ENCODE measurements around the gene SYNC. TPM values are rescaled to one million over a fixed set of nuclear protein-coding genes. Genes with fewer than 3 reads are reported as not detected.

SYNC gene
- total and polyA plus RNA-seq, 9 of the 15 experiments (the other 6 are each of a cell fraction or from before 2014, with no cell fraction given), result 0.49 to 1.1 (median 0.87) TPM

- TF ChIP-seq, protein P1, sequence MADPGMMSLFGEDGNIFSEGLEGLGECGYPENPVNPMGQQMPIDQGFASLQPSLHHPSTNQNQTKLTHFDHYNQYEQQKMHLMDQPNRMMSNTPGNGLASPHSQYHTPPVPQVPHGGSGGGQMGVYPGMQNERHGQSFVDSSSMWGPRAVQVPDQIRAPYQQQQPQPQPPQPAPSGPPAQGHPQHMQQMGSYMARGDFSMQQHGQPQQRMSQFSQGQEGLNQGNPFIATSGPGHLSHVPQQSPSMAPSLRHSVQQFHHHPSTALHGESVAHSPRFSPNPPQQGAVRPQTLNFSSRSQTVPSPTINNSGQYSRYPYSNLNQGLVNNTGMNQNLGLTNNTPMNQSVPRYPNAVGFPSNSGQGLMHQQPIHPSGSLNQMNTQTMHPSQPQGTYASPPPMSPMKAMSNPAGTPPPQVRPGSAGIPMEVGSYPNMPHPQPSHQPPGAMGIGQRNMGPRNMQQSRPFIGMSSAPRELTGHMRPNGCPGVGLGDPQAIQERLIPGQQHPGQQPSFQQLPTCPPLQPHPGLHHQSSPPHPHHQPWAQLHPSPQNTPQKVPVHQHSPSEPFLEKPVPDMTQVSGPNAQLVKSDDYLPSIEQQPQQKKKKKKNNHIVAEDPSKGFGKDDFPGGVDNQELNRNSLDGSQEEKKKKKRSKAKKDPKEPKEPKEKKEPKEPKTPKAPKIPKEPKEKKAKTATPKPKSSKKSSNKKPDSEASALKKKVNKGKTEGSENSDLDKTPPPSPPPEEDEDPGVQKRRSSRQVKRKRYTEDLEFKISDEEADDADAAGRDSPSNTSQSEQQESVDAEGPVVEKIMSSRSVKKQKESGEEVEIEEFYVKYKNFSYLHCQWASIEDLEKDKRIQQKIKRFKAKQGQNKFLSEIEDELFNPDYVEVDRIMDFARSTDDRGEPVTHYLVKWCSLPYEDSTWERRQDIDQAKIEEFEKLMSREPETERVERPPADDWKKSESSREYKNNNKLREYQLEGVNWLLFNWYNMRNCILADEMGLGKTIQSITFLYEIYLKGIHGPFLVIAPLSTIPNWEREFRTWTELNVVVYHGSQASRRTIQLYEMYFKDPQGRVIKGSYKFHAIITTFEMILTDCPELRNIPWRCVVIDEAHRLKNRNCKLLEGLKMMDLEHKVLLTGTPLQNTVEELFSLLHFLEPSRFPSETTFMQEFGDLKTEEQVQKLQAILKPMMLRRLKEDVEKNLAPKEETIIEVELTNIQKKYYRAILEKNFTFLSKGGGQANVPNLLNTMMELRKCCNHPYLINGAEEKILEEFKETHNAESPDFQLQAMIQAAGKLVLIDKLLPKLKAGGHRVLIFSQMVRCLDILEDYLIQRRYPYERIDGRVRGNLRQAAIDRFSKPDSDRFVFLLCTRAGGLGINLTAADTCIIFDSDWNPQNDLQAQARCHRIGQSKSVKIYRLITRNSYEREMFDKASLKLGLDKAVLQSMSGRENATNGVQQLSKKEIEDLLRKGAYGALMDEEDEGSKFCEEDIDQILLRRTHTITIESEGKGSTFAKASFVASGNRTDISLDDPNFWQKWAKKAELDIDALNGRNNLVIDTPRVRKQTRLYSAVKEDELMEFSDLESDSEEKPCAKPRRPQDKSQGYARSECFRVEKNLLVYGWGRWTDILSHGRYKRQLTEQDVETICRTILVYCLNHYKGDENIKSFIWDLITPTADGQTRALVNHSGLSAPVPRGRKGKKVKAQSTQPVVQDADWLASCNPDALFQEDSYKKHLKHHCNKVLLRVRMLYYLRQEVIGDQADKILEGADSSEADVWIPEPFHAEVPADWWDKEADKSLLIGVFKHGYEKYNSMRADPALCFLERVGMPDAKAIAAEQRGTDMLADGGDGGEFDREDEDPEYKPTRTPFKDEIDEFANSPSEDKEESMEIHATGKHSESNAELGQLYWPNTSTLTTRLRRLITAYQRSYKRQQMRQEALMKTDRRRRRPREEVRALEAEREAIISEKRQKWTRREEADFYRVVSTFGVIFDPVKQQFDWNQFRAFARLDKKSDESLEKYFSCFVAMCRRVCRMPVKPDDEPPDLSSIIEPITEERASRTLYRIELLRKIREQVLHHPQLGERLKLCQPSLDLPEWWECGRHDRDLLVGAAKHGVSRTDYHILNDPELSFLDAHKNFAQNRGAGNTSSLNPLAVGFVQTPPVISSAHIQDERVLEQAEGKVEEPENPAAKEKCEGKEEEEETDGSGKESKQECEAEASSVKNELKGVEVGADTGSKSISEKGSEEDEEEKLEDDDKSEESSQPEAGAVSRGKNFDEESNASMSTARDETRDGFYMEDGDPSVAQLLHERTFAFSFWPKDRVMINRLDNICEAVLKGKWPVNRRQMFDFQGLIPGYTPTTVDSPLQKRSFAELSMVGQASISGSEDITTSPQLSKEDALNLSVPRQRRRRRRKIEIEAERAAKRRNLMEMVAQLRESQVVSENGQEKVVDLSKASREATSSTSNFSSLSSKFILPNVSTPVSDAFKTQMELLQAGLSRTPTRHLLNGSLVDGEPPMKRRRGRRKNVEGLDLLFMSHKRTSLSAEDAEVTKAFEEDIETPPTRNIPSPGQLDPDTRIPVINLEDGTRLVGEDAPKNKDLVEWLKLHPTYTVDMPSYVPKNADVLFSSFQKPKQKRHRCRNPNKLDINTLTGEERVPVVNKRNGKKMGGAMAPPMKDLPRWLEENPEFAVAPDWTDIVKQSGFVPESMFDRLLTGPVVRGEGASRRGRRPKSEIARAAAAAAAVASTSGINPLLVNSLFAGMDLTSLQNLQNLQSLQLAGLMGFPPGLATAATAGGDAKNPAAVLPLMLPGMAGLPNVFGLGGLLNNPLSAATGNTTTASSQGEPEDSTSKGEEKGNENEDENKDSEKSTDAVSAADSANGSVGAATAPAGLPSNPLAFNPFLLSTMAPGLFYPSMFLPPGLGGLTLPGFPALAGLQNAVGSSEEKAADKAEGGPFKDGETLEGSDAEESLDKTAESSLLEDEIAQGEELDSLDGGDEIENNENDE (IDR thresholded peaks at IDR 0.05; ENCODE audit: low read depth, low read length), result no peak
- TF ChIP-seq ZNF586 (CRISPR knock-in tag; conservative IDR thresholded peaks at IDR 0.05), result no peak
- no peak for TF ChIP-seq HSF4 (CRISPR knock-in tag; IDR thresholded peaks at IDR 0.05; ENCODE audit: borderline replicate concordance)
- TF ChIP-seq, protein P2, sequence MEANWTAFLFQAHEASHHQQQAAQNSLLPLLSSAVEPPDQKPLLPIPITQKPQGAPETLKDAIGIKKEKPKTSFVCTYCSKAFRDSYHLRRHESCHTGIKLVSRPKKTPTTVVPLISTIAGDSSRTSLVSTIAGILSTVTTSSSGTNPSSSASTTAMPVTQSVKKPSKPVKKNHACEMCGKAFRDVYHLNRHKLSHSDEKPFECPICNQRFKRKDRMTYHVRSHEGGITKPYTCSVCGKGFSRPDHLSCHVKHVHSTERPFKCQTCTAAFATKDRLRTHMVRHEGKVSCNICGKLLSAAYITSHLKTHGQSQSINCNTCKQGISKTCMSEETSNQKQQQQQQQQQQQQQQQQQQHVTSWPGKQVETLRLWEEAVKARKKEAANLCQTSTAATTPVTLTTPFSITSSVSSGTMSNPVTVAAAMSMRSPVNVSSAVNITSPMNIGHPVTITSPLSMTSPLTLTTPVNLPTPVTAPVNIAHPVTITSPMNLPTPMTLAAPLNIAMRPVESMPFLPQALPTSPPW (CRISPR knock-in tag; IDR thresholded peaks at IDR 0.05), result peak; percentile 90
- TF ChIP-seq ZC3H11A (IDR thresholded peaks at IDR 0.05; ENCODE audit: low read depth, low read length), result no peak
- no peak for TF ChIP-seq NR3C1 (CRISPR knock-in tag; IDR thresholded peaks at IDR 0.05)
- TF ChIP-seq PBX2 (CRISPR knock-in tag; IDR thresholded peaks at IDR 0.05; ENCODE audit: low read depth), result no peak
- TF ChIP-seq PBX2 (tag; conservative IDR thresholded peaks at IDR 0.05; ENCODE audit: low read depth), result 0 out of 2 replicates have a peak, but pooled peaks have one; percentile 32
- TF ChIP-seq KAT7 (CRISPR knock-in tag; IDR thresholded peaks at IDR 0.05; ENCODE audit: borderline replicate concordance), result no peak
- TF ChIP-seq HMG20B (CRISPR knock-in tag; IDR thresholded peaks at IDR 0.05), result no peak
- peak; percentile 28; the same call in 1 of the 2 replicates for TF ChIP-seq RB1 (IDR thresholded peaks at IDR 0.05; ENCODE audit: low read depth)
These were observed 22.4 kb upstream of the SYNC start (continued) for GRCh38 chr1:32724678-32725614.

All from K562 (cell line).